ENCODE results near the gene CFAP77. TPM values are rescaled to one million over a fixed set of nuclear protein-coding genes. Genes with fewer than 3 reads are reported as not detected.

CFAP77 gene
- polyA plus RNA-seq, 1 donor from 2014 or later: not detected

DNA sequence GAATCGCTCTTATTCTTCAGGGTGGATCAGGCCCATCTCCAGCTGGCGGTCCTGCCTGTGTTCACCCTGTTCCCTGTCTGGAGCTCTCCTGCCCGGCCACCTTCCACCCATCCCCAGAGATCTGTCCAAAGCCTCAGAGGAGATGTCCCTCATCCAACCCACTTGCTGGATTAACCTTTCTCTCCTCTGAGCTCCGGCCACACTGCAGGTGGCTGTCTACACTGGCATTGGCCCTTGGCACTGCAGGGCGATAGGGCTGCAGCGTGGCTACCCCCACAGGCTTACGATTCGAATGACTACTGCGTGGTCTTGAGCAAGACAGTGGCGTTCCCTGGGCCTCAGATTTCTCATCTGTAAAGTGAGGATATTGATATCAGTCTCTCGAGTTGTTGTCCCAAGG lies 108.6 kb downstream of the CFAP77 start:
- H3K9me3 ChIP-seq (ENCODE audit: low read length): no peaks in the 10 kb centered on the region
- H3K4me2 ChIP-seq (ENCODE audit: low read length): no peak overlapping the region
- H3K9me2 ChIP-seq (ENCODE audit: insufficient read depth, low read length): no peaks in the 10 kb centered on the region
- no peak overlapping the region for H3K4me3 ChIP-seq (ENCODE audit: low read length)
- no peaks in the 10 kb centered on the region for H4K20me1 ChIP-seq (ENCODE audit: insufficient read depth)
- H3K9ac ChIP-seq (ENCODE audit: low read length): no peak overlapping the region
- no peaks in the 10 kb centered on the region for H3K27me3 ChIP-seq (ENCODE audit: insufficient read depth, low read depth, low read length)
- no peak overlapping the region for H3K27ac ChIP-seq (ENCODE audit: low read length)
- no peaks in the 10 kb centered on the region for H3K36me3 ChIP-seq (ENCODE audit: insufficient read depth, low read length)
- H3F3A ChIP-seq (ENCODE audit: insufficient read depth, low read length, poor library complexity, severe bottlenecking): no peaks in the 10 kb centered on the region
- no peaks in the 10 kb centered on the region for H3K79me2 ChIP-seq (replicated peaks; ENCODE audit: insufficient read depth, low read length)
- TF ChIP-seq EZH2 (IDR thresholded peaks at IDR 0.05; ENCODE audit: borderline replicate concordance, insufficient read depth, low read length, poor library complexity, severe bottlenecking) (no peak), EP300 (conservative IDR thresholded peaks at IDR 0.05; ENCODE audit: poor library complexity, severe bottlenecking) (no peak), SMC3 (conservative IDR thresholded peaks at IDR 0.05; ENCODE audit: poor library complexity) (no peak)
- H2AFZ ChIP-seq (ENCODE audit: low read depth, low read length): no peak overlapping the region

DNA sequence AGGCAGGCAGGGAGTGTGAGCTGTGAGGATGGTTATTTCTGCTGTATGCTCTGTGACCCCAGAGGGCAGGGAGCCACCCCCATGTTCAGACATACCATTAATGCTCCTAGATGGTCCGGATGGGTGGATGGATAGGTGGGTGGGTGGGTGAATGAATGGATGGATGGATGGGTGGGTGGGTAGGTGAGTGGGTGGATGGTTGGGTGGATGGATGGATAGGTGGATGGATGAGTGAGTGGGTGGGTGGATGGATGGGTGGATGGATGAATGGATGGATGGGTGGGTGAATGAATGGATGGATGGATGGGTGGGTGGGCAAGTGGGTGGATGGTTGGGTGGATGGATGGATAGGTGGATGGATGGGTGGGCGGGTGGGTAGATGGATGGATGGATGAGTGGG lies 109.0 kb downstream of the CFAP77 start:
- Histone ChIP-seq H2AFZ (ENCODE audit: low read depth, low read length) (no peak overlapping the region), H3K79me2 (replicated peaks; ENCODE audit: insufficient read depth, low read length) (no peaks in the 10 kb centered on the region), H3K4me2 (ENCODE audit: low read length) (no peak overlapping the region), H4K20me1 (ENCODE audit: insufficient read depth) (no peaks in the 10 kb centered on the region), H3K9me3 (ENCODE audit: low read length) (no peaks in the 10 kb centered on the region), H3K9me2 (ENCODE audit: insufficient read depth, low read length) (no peaks in the 10 kb centered on the region), H3F3A (ENCODE audit: insufficient read depth, low read length, poor library complexity, severe bottlenecking) (no peaks in the 10 kb centered on the region), H3K4me3 (ENCODE audit: low read length) (no peak overlapping the region), H3K27me3 (ENCODE audit: insufficient read depth, low read depth, low read length) (no peaks in the 10 kb centered on the region), H3K36me3 (ENCODE audit: insufficient read depth, low read length) (no peaks in the 10 kb centered on the region), H3K9ac (ENCODE audit: low read length) (no peak overlapping the region), H3K27ac (ENCODE audit: low read length) (no peak overlapping the region)
- TF ChIP-seq SMC3 (conservative IDR thresholded peaks at IDR 0.05; ENCODE audit: poor library complexity) (no peak), POLR2AphosphoS5 (IDR thresholded peaks at IDR 0.05) (no peak), EP300 (conservative IDR thresholded peaks at IDR 0.05; ENCODE audit: poor library complexity, severe bottlenecking) (no peak), RAD21 (conservative IDR thresholded peaks at IDR 0.05) (no peak), MXI1 (conservative IDR thresholded peaks at IDR 0.05; ENCODE audit: poor library complexity, severe bottlenecking) (no peak), TAF1 (IDR thresholded peaks at IDR 0.05; ENCODE audit: low read depth) (no peak), EZH2 (IDR thresholded peaks at IDR 0.05; ENCODE audit: borderline replicate concordance, insufficient read depth, low read length, poor library complexity, severe bottlenecking) (no peak)
- TF ChIP-seq, protein P1, sequence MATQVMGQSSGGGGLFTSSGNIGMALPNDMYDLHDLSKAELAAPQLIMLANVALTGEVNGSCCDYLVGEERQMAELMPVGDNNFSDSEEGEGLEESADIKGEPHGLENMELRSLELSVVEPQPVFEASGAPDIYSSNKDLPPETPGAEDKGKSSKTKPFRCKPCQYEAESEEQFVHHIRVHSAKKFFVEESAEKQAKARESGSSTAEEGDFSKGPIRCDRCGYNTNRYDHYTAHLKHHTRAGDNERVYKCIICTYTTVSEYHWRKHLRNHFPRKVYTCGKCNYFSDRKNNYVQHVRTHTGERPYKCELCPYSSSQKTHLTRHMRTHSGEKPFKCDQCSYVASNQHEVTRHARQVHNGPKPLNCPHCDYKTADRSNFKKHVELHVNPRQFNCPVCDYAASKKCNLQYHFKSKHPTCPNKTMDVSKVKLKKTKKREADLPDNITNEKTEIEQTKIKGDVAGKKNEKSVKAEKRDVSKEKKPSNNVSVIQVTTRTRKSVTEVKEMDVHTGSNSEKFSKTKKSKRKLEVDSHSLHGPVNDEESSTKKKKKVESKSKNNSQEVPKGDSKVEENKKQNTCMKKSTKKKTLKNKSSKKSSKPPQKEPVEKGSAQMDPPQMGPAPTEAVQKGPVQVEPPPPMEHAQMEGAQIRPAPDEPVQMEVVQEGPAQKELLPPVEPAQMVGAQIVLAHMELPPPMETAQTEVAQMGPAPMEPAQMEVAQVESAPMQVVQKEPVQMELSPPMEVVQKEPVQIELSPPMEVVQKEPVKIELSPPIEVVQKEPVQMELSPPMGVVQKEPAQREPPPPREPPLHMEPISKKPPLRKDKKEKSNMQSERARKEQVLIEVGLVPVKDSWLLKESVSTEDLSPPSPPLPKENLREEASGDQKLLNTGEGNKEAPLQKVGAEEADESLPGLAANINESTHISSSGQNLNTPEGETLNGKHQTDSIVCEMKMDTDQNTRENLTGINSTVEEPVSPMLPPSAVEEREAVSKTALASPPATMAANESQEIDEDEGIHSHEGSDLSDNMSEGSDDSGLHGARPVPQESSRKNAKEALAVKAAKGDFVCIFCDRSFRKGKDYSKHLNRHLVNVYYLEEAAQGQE (IDR thresholded peaks at IDR 0.05; ENCODE audit: borderline replicate concordance): no peak
- TF ChIP-seq, protein P2, sequence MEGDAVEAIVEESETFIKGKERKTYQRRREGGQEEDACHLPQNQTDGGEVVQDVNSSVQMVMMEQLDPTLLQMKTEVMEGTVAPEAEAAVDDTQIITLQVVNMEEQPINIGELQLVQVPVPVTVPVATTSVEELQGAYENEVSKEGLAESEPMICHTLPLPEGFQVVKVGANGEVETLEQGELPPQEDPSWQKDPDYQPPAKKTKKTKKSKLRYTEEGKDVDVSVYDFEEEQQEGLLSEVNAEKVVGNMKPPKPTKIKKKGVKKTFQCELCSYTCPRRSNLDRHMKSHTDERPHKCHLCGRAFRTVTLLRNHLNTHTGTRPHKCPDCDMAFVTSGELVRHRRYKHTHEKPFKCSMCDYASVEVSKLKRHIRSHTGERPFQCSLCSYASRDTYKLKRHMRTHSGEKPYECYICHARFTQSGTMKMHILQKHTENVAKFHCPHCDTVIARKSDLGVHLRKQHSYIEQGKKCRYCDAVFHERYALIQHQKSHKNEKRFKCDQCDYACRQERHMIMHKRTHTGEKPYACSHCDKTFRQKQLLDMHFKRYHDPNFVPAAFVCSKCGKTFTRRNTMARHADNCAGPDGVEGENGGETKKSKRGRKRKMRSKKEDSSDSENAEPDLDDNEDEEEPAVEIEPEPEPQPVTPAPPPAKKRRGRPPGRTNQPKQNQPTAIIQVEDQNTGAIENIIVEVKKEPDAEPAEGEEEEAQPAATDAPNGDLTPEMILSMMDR (IDR thresholded peaks at IDR 0.05; ENCODE audit: poor library complexity, severe bottlenecking): no peak
